OCI-LY1 (cell line): ENCODE data around the gene SEMA5A.

ENCODE experiments used
- H2AFZ ChIP-seq: fragments of 200-600 bp; sonication (generic), shearing (Covaris generic); 2 replicates; pipeline ENCODE4 v1.6.0; 2014; ENCODE audit warnings: antibody characterized with exemption, mild to moderate bottlenecking, low read length
- H3F3A ChIP-seq: fragments of 200-600 bp; sonication (generic), shearing (Covaris generic); 2 replicates; pipeline ENCODE4 v1.6.0; 2014; ENCODE audit warnings: mild to moderate bottlenecking, antibody characterized with exemption, low read length, moderate library complexity; ENCODE audit not compliant: insufficient read depth
- H3K27ac ChIP-seq: fragments of 200-600 bp; sonication (generic); 2 replicates; pipeline ENCODE4 v1.5.1; 2014; ENCODE audit warnings: low read length, mixed run types, mild to moderate bottlenecking, low read depth; ENCODE audit not compliant: poor library complexity, severe bottlenecking
- H3K27me3 ChIP-seq: fragments of 200-600 bp; sonication (generic); 2 replicates; pipeline ENCODE4 v1.6.0; 2014; ENCODE audit warnings: antibody characterized with exemption, mild to moderate bottlenecking, low read length, moderate library complexity; ENCODE audit not compliant: insufficient read depth
- H3K36me3 ChIP-seq: fragments of 200-600 bp; sonication (generic); 2 replicates; pipeline ENCODE4 v1.6.1; 2014; ENCODE audit warnings: mild to moderate bottlenecking, antibody characterized with exemption, low read length, moderate library complexity, mixed read lengths; ENCODE audit not compliant: insufficient read depth
- H3K4me1 ChIP-seq: fragments of 200-600 bp; sonication (generic); 2 replicates; pipeline ENCODE4 v1.5.1; 2014; ENCODE audit warnings: mild to moderate bottlenecking, low read length, moderate library complexity; ENCODE audit not compliant: insufficient read depth, severe bottlenecking
- H3K4me2 ChIP-seq: fragments of 200-600 bp; sonication (generic), shearing (Covaris generic); 2 replicates; pipeline ENCODE4 v1.6.1; 2014; ENCODE audit warnings: low read length
- H3K4me3 ChIP-seq: fragments of 200-600 bp; sonication (generic); 2 replicates; pipeline ENCODE4 v1.5.1; 2014; ENCODE audit warnings: low read length, low read depth, mild to moderate bottlenecking, mixed read lengths; ENCODE audit not compliant: poor library complexity, severe bottlenecking
- H3K79me2 ChIP-seq: fragments of 200-600 bp; shearing (Covaris generic); 2 replicates; pipeline ENCODE4 v1.6.1; 2016; ENCODE audit warnings: mixed run types, low read length, mixed read lengths; ENCODE audit not compliant: insufficient read depth
- H3K9ac ChIP-seq: fragments of 200-600 bp; sonication (generic), shearing (Covaris generic); 2 replicates; pipeline ENCODE4 v1.6.1; 2014; ENCODE audit warnings: mild to moderate bottlenecking, low read length, mixed read lengths
- H3K9me2 ChIP-seq: fragments of 200-600 bp; sonication (generic), shearing (Covaris generic); 2 replicates; pipeline ENCODE4 v1.6.1; 2014; ENCODE audit warnings: low read depth, mild to moderate bottlenecking, low read length, mixed read lengths
- H3K9me3 ChIP-seq: fragments of 200-600 bp; shearing (Covaris generic); 2 replicates; pipeline ENCODE4 v1.6.1; 2014; ENCODE audit warnings: low read length, mixed read lengths
- H4K20me1 ChIP-seq: fragments of 200-600 bp; sonication (generic), shearing (Covaris generic); 2 replicates; pipeline ENCODE4 v1.6.0; 2016; ENCODE audit warnings: mild to moderate bottlenecking, low read length; ENCODE audit not compliant: insufficient read depth
- EZH2 ChIP-seq: fragments of 200-600 bp; sonication (generic), shearing (Covaris generic); IDR thresholded peaks from 2 replicates; pipeline ENCODE4 v1.8.0; 2017; ENCODE audit warnings: borderline replicate concordance, mixed run types, mild to moderate bottlenecking, antibody characterized with exemption, low read length, moderate library complexity, mixed read lengths
- TF ChIP-seq, protein P1 (sequence below): fragments of 200-600 bp; sonication (generic), shearing (Covaris generic); IDR thresholded peaks from 2 replicates; pipeline ENCODE4 v1.5.1; 2017; ENCODE audit warnings: mild to moderate bottlenecking, antibody characterized with exemption, low read length, moderate library complexity, mixed read lengths

Gene SEMA5A

DNA sequence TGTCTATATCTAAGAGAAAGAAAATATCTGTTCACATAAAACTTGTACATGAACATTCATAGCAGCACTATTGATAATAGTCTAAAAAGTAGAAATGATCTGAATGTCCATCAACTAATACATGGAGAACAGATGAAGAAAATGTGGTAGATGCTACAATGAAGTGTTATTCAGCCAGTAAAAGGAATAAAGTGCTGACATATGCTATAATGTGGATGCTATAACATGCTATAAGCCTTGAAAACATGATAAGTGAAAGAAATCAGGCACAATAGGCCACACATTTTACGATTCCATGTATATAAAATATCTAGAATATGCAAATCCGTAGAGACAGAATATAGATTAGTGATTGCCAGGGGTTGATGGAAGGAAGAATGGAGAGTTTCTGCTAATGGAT is 146.8 kb downstream of the SEMA5A start:
- Histone ChIP-seq H3K9me2 (no peaks in the 10 kb centered on the region), H3K27me3 (no peaks in the 10 kb centered on the region), H3K79me2 (no peaks in the 10 kb centered on the region), H3F3A (no peaks in the 10 kb centered on the region), H3K27ac (no peak overlapping the region), H4K20me1 (no peaks in the 10 kb centered on the region), H3K4me1 (no peaks in the 10 kb centered on the region), H3K4me3 (no peak overlapping the region), H3K9ac (no peak overlapping the region), H3K36me3 (no peaks in the 10 kb centered on the region), H2AFZ (no peak overlapping the region), H3K4me2 (no peak overlapping the region), H3K9me3 (no peaks in the 10 kb centered on the region)
- TF ChIP-seq EZH2: no peak
- TF ChIP-seq, protein P1, sequence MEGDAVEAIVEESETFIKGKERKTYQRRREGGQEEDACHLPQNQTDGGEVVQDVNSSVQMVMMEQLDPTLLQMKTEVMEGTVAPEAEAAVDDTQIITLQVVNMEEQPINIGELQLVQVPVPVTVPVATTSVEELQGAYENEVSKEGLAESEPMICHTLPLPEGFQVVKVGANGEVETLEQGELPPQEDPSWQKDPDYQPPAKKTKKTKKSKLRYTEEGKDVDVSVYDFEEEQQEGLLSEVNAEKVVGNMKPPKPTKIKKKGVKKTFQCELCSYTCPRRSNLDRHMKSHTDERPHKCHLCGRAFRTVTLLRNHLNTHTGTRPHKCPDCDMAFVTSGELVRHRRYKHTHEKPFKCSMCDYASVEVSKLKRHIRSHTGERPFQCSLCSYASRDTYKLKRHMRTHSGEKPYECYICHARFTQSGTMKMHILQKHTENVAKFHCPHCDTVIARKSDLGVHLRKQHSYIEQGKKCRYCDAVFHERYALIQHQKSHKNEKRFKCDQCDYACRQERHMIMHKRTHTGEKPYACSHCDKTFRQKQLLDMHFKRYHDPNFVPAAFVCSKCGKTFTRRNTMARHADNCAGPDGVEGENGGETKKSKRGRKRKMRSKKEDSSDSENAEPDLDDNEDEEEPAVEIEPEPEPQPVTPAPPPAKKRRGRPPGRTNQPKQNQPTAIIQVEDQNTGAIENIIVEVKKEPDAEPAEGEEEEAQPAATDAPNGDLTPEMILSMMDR: no peak

DNA sequence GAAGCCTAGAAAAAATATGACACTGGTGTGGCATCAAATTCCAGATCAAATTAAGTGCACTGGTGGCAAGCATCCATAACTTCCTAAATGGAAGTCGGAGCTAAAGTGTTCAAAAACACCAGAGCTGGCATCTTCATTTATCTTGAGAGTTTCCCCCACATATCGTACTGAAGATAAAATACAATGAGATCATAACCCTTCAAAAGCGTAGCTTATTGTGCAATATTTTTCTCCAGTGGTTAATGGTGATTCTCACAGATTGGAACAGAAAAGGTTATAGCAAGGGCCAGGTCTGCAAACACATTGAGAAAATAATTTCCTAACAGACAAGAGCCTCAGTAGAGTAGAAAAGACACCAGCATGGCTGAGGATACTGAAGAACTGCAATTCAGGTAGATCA is 147.6 kb downstream of the SEMA5A start:
- Histone ChIP-seq H3K9ac (no peak overlapping the region), H3K4me3 (no peak overlapping the region), H3K79me2 (no peaks in the 10 kb centered on the region), H3K27me3 (no peaks in the 10 kb centered on the region), H3K9me3 (no peaks in the 10 kb centered on the region), H4K20me1 (no peaks in the 10 kb centered on the region), H2AFZ (no peak overlapping the region), H3K36me3 (no peaks in the 10 kb centered on the region), H3K27ac (no peak overlapping the region), H3K9me2 (no peaks in the 10 kb centered on the region), H3K4me2 (no peak overlapping the region), H3K4me1 (no peaks in the 10 kb centered on the region), H3F3A (no peaks in the 10 kb centered on the region)
- no peak for TF ChIP-seq EZH2
- TF ChIP-seq, protein P1: no peak

DNA sequence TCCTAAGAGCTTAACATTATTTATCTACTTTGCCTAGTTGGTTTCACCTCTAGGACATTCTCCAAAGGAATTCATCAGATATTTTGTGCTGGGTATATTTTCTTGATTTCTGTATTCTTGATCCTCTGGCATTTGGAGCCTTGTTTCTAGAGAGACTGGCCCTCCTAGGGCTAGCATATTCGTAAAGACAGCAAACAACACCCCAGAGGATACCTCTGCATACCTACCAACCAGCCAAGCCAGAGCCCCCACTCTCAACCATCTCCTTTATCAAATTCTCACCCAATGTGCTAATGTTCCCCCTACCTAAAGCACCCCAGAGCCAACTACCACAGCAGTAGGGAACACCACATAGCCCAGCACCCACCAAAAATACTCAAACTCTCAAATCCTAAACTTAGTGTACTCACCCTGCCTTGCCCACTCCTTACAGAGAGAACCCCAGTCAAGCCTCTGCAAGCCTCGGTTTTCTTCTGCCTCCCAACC is 149.5 kb downstream of the SEMA5A start:
- Histone ChIP-seq H3K9me2 (no peaks in the 10 kb centered on the region), H3K36me3 (no peaks in the 10 kb centered on the region), H3K27ac (no peak overlapping the region), H3K9ac (no peak overlapping the region), H3K4me1 (no peaks in the 10 kb centered on the region), H3K79me2 (no peaks in the 10 kb centered on the region), H3K9me3 (no peaks in the 10 kb centered on the region), H3K27me3 (no peaks in the 10 kb centered on the region), H3K4me2 (no peak overlapping the region), H4K20me1 (no peaks in the 10 kb centered on the region), H3K4me3 (no peak overlapping the region), H2AFZ (no peak overlapping the region), H3F3A (no peaks in the 10 kb centered on the region)
- no peak for TF ChIP-seq EZH2
- TF ChIP-seq, protein P1: no peak
